NCI-H146 treated with DMSO at 0.1 percent for 48 hours (cell line): ENCODE results near the gene BIN1.
"Not testable (repeated sequence)": the region's sequence is repeated elsewhere in the genome, so short reads cannot be mapped to it uniquely, and the experiment has no call there.

Experiments used
- DNase-seq: peaks from one replicate; lab custom pipeline; 2025; ENCODE audit not compliant: unreplicated experiment; lab: John Stamatoyannopoulos, UW

Gene BIN1

GRCh38 chr2:127134235-127134634 is 27.3 kb upstream of the BIN1 start:
- DNase-seq: no peak

- no peak for DNase-seq
These were observed 26.8 kb upstream of the BIN1 start for GRCh38 chr2:127133793-127134192.

GRCh38 chr2:127130421-127130820 is 23.5 kb upstream of the BIN1 start:
- DNase-seq: no peak

DNA sequence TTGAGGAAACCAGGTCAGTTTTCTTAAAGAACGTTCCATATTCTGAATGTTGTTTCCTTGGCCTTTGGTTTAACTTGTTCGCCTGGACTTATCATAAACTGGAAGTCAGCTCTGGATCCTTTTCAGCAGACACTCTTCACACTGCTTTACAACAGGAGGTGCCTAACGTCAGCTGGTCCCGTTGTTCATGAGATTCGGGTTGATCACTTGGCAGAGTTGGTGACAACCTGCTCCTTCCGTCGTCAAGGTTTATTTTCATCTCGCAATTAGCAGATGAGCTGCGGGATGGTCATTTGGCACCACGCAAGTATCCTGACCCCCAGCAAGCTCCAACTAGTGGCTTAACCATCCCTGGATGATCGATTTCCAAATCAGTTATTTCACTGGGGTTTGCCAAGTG is 23.0 kb upstream of the BIN1 start:
- no peak for DNase-seq

DNA sequence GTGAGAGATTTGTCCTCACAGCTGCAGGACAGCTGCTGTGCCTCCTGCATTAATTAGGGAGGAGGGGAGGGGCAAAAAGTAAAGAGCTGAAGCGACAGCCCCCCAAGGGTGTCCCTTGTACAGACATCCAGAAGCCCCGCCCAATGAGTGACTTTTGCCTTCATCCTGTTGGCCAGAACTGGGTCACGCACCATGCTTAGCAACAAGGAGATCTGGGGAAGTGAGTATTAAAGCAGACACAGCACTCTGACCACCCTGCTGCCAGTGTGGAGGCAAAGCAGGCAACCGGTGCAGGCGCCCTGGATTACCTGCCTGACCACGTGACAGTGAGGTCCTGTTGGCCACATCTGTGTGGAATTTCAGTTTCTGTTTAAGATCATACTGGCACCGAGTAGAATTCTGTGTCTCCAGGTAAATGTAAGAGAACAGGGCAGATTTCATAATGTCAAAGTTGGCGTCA is 21.5 kb upstream of the BIN1 start:
- DNase-seq: no peak

- no peak for DNase-seq
These were observed 18.9 kb upstream of the BIN1 start for GRCh38 chr2:127125821-127126220.

DNA sequence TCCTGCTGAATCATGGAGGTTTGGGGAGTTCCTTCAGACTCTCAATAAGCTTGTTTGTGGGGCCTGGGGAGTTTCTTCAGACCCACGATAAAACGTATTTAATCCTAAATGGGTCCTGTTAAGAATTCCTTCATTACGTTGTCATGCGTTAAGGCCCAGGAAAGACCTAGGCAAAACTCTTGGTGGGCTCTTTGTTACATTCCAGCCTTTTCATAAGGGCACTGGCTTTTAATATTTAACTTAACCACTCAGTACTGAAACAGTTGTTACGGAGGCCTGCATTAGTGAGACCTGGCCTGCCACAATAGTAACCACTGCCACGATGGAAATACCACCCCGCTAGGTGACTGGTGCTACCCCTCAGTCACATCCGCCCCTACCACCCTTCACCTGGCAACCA is 17.5 kb upstream of the BIN1 start:
- no peak for DNase-seq

DNA sequence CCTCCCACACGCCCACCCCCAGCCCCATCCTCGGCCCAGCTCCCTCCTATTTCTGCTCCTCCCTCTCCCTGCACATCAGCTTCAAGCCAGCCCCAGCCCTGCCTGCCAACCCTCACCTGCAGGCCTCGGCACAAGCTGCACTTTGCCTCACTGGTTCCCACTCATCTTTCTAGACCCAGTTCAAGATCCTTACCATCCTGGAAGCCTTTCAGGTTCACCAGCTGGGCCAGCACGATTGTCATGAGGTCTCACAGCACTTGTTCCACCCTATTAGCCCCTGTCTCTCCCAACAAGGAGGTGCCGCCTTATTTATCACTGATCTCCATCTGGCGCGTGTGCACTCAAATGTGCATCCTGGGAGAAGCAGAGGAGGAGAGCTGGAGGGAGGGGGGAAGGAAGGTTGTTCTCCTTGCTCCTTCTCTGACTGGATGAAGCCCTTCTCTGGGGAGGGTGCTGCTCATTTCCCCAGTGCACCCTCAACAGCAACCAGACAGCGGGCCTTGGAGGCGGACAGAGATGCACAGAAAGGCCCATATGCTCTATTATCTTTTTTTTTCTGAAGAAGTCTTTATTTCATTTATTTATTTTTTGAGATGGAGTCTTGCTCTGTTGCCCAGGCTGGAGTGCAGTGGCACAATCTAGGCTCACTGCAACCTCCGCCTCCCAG is 15.5 kb upstream of the BIN1 start:
- no peak for DNase-seq

DNA sequence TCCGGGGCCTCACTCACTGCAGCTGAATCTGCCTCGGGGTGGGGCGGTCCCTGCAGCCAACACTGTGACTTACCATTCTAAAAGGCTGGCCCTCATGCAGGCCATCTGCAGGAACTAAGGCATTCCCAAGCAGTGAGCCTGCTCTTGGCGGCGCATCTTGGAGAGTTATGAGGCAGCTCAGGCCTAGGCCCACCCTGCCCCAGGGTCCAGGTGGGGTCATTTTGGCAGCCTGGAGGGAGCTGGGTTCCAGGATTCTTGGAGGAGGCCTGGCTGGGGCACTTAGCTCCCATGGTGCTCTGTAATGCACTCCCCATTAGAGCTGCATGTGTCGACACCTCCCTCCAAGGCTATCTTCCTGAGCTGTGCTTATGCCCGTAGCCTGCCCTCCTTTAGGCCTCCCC is 14.8 kb upstream of the BIN1 start:
- no peak for DNase-seq

DNA sequence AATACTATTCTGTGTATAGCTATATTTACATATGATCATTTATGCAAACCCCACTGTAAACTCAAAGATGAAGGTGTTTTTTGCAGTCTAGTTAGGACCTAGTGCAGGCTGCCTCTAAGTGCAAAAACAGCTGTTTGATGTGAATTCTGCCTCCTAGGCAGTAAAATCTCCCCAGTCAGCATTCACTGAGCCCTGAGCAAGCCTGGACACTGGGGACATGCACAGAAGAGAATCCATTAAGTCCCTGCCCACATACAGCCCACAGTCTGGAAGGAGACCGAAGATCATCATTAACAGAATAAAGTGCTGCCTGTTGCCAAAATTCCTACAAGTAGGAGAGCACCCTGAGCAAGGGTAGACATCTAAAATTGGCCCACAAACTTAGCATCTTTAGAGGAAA is 14.4 kb upstream of the BIN1 start:
- DNase-seq: no peak

DNA sequence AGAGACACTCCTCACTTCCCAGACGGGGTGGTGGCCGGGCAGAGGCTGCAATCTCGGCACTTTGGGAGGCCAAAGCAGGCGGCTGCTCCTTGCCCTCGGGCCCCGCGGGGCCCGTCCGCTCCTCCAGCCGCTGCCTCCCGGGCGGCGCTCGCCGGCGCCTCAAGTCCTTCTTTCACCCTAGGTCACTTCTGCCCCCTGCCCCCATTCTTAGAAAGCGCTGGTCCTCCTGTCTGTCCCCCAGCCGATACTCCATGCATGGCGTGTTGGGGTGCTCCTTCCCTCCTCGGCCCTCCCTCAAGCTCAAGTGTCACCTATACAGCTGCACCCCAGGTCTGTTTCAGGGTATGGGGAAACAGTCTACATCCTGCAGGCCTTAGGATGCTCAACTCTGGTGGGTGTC is 13.5 kb upstream of the BIN1 start:
- not testable (repeated sequence) for DNase-seq

DNA sequence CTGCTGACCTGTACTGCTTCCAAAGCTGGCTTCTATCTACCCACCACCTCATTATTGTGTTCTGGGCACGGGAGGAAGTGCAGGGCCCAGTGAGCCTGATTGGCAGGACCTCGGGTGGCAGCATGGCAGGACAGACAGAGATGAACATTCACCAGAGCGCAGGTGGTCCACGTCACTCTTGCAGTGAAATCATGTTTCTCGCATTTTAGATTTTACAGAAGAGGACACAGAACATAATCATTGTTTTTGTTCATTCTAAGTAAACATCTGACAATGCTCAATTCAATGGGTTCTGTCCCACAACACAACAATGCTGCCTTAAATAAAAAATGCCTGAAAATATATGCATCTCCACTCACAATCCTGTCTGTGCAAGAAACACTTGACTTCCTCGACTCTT is 11.5 kb upstream of the BIN1 start:
- no peak for DNase-seq

GRCh38 chr2:127118038-127118437 is 11.1 kb upstream of the BIN1 start:
- DNase-seq: no peak

GRCh38 chr2:127117603-127118002 is 10.6 kb upstream of the BIN1 start:
- no peak for DNase-seq

GRCh38 chr2:127115471-127116199 is 8.7 kb upstream of the BIN1 start:
- no peak for DNase-seq

- no peak for DNase-seq
These were observed 4.0 kb upstream of the BIN1 start for GRCh38 chr2:127110985-127111384.

DNA sequence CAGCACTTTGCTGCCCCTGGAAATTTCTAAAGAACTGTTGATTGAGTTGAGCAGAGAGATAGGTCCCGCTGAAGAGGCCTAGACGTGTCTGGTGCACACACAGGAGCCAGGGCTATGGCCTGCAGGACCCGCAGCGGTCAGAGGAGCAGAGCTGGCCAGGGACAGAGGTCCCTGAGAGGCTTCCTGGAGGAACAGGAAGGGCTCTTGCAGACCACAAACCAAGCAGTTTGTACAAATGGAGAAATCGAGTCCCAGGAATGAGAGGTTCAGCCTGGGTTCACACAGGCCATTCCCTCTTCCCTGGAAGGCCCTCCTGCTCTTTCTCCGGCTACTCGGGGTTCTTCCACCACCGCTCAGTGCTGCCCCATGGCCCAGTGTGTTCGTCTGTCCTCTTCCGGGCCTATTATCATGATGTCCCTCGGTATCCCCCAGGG is 1.2 kb upstream of the BIN1 start:
- DNase-seq: no peak

- DNase-seq: no peak
These were observed 657 bp upstream of the BIN1 start for GRCh38 chr2:127107622-127107999.

- DNase-seq: no peak
These were observed 430 bp downstream of the BIN1 start for GRCh38 chr2:127106457-127106990.

DNA sequence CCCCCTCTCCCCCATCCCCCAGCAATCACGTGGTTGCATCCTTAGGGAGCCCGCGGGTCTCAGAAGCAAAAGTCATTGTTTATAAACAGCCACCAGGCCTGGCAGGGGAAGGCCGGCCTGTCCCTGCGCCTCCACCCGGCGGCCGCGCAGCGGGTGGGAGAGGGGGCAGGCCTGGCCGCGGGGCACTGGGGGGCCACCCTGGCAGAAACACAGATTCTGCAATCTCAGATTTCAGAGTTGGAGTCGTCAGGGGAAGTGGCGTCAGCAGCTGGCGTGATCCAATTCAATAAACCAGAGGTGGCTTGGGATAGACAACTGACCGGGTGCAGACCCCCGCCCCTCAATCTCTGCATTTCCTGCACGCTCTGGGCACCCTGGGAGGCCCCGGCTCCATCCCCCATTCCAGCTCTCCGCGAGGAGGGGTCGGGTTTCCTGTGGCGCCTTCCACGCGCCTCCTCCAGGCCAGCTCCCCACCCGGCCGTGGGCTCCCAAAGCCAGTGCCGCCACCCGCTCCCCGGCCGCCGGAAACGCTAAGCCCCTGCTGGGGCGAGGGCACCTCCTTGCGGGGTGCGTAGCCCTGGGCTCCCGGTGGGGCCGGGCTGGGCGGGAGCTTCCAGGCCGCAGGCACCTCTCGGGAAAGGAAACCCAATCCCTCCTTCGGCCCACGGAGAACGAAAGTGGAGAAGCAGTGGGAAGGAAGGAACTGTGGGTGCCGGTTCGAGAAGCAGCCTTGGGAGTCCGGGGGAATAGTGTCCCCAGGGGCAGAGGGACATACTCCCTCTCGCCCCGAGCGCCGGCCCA is 1.1 kb downstream of the BIN1 start:
- no peak for DNase-seq

DNA sequence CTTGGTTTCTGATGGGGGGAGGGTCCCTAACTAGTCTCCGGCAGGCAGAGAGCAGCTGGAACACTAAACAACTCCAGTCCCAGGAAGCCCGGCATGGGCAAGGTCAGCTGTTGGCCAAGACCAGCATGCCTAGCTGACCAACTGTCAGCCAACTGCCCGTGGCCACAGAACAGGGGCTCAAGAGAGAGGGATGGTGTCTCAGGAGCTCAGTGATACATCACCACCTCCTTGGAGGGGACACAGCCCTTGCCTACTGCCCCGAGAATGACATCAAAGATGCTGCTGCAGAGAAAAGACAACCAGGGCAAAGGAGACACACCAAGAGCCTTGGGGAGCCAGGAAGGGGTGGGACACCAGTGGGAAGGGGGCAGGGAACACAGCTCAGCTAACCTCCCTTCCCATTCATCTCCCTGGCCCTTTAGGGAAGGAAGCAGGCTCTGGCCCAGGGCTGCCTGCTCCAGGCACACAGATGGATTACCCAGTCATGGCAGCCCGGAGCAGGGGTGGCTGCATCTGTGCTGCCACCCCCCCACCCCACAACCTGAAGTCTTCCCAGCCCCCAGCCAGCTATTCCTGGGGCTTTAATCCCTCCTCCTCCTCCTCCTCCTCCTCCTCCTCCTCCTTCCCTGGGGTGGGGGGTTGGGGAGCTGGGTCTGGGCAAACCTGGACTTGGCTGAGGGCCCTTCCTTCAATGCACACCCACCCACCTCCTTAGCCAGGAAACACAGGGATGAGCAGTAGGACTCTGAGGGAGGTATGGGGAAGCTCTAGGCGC is 1.9 kb downstream of the BIN1 start:
- DNase-seq: no peak
